ENCODE data around the gene BST2.

Gene BST2

GRCh38 chr19:17358395-17358794 lies 47.0 kb downstream of the BST2 start:
- TF ChIP-seq CTCF (conservative IDR thresholded peaks at IDR 0.05) = no peak
- no peak overlapping the region for H3K27ac ChIP-seq

GRCh38 chr19:17357724-17358123 lies 47.7 kb downstream of the BST2 start:
- no peak overlapping the region for H3K27ac ChIP-seq
- no peak for TF ChIP-seq CTCF (conservative IDR thresholded peaks at IDR 0.05)

- no peak overlapping the region for H3K27ac ChIP-seq
- no peak for TF ChIP-seq CTCF (conservative IDR thresholded peaks at IDR 0.05)
Observed at GRCh38 chr19:17357078-17357666, 48.3 kb downstream of the BST2 start.

GRCh38 chr19:17353386-17353785 lies 52.0 kb downstream of the BST2 start:
- H3K27ac ChIP-seq = no peak overlapping the region
- TF ChIP-seq CTCF (conservative IDR thresholded peaks at IDR 0.05) = no peak
